DND-41 (cell line): Measurements from ENCODE around the gene MCFD2.

Source experiments
- EZH2 ChIP-seq: IDR thresholded peaks from 3 replicates; pipeline ENCODE4 v1.6.1; 2012; ENCODE audit warnings: borderline replicate concordance, low read depth, mild to moderate bottlenecking, moderate library complexity, low read length, inconsistent platforms; ENCODE audit not compliant: severe bottlenecking
- TF ChIP-seq, protein P1 (sequence below): IDR thresholded peaks from 2 replicates; pipeline ENCODE4 v1.5.1; 2012; ENCODE audit warnings: borderline replicate concordance, low read length, moderate library complexity, mild to moderate bottlenecking; ENCODE audit not compliant: poor library complexity, severe bottlenecking; ENCODE audit errors: extremely low read depth

DNA sequence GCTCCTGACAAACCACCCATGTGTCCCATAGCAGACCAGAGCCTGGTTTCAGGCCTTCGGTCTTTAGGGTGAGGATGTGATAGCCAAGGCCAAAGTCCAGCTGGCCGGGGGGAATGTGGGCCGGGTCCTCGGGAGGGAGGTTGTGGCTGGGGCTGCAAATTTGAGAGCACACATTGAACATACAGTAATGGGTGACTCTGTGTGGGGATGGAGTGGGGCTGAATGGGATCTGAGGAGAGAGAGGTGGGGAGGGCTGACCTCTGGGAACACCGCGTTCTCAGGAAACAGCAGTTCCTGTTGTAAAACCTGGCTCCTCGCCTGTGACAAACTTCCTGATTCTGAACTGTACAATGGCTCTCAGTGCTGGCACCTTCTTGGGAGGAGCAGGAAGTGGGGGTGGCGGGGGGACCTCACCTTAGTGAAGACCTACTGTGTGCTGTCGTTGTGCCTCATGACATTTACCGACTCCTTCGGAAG is 48.8 kb downstream of the MCFD2 start:
- TF ChIP-seq, protein P1, sequence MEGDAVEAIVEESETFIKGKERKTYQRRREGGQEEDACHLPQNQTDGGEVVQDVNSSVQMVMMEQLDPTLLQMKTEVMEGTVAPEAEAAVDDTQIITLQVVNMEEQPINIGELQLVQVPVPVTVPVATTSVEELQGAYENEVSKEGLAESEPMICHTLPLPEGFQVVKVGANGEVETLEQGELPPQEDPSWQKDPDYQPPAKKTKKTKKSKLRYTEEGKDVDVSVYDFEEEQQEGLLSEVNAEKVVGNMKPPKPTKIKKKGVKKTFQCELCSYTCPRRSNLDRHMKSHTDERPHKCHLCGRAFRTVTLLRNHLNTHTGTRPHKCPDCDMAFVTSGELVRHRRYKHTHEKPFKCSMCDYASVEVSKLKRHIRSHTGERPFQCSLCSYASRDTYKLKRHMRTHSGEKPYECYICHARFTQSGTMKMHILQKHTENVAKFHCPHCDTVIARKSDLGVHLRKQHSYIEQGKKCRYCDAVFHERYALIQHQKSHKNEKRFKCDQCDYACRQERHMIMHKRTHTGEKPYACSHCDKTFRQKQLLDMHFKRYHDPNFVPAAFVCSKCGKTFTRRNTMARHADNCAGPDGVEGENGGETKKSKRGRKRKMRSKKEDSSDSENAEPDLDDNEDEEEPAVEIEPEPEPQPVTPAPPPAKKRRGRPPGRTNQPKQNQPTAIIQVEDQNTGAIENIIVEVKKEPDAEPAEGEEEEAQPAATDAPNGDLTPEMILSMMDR = no peak
- TF ChIP-seq EZH2 = no peak
